H9 (cell line): ENCODE data around the gene CUEDC1. TPM values are rescaled to one million over a fixed set of nuclear protein-coding genes. Genes with fewer than 3 reads are reported as not detected.

Source experiments
- DNase-seq: peaks from one replicate; pipeline ENCODE4 v3.0.0-alpha.2; 2017
- H2AFZ ChIP-seq: one replicate; pipeline ENCODE4 v1.6.1; 2013; ENCODE audit warnings: mild to moderate bottlenecking, low read length, control low read depth, moderate library complexity
- H2AK5ac ChIP-seq: 2 replicates; pipeline ENCODE4 v1.6.1; 2013; ENCODE audit warnings: low read length, control low read depth, mixed read lengths; ENCODE audit not compliant: insufficient read length
- H2BK120ac ChIP-seq: one replicate; pipeline ENCODE4 v1.6.1; 2013; ENCODE audit warnings: low read depth, mild to moderate bottlenecking, low read length, control low read depth, inconsistent platforms; ENCODE audit not compliant: poor library complexity, severe bottlenecking
- H2BK12ac ChIP-seq: 2 replicates; pipeline ENCODE4 v1.6.1; 2013; ENCODE audit warnings: low read length, control low read depth, mixed read lengths, low read depth; ENCODE audit not compliant: insufficient read length
- H2BK15ac ChIP-seq: 2 replicates; pipeline ENCODE4 v1.6.1; 2013; ENCODE audit warnings: low read depth, low read length, control low read depth
- H2BK20ac ChIP-seq: one replicate; pipeline ENCODE4 v1.6.1; 2013; ENCODE audit warnings: low read depth, mild to moderate bottlenecking, low read length, control low read depth, inconsistent platforms; ENCODE audit not compliant: poor library complexity, severe bottlenecking
- H2BK5ac ChIP-seq: 2 replicates; pipeline ENCODE4 v1.6.1; 2013; ENCODE audit warnings: low read length, control low read depth, mixed read lengths; ENCODE audit not compliant: insufficient read length
- H3K14ac ChIP-seq: 2 replicates; pipeline ENCODE4 v1.6.1; 2013; ENCODE audit warnings: low read length, control low read depth; ENCODE audit not compliant: insufficient read depth
- H3K18ac ChIP-seq: 2 replicates; pipeline ENCODE4 v1.6.1; 2013; ENCODE audit warnings: low read depth, mild to moderate bottlenecking, mixed read lengths, low read length, control low read depth; ENCODE audit not compliant: insufficient read length
- H3K23ac ChIP-seq: 2 replicates; pipeline ENCODE4 v1.6.1; 2013; ENCODE audit warnings: low read length, control low read depth, mixed read lengths, low read depth; ENCODE audit not compliant: insufficient read length
- H3K23me2 ChIP-seq: 2 replicates; pipeline ENCODE4 v1.6.1; 2013; ENCODE audit warnings: low read depth, mild to moderate bottlenecking, mixed read lengths, low read length, control low read depth; ENCODE audit not compliant: insufficient read length, poor library complexity, severe bottlenecking
- H3K27ac ChIP-seq: 2 replicates; pipeline ENCODE4 v1.5.1; 2013; ENCODE audit warnings: low read length, control low read depth, mixed read lengths, low read depth; ENCODE audit not compliant: insufficient read length
- H3K27me3 ChIP-seq: 2 replicates; pipeline ENCODE4 v1.6.1; 2013; ENCODE audit warnings: low read length, control low read depth, inconsistent platforms; ENCODE audit not compliant: insufficient read depth
- H3K4ac ChIP-seq: 2 replicates; pipeline ENCODE4 v1.6.1; 2013; ENCODE audit warnings: low read depth, mild to moderate bottlenecking, control low read depth, inconsistent platforms, low read length, moderate library complexity
- H3K4me1 ChIP-seq: 2 replicates; pipeline ENCODE4 v1.6.1; 2013; ENCODE audit warnings: low read length, control low read depth, inconsistent platforms; ENCODE audit not compliant: insufficient read depth
- H3K4me2 ChIP-seq: 2 replicates; pipeline ENCODE4 v1.6.1; 2013; ENCODE audit warnings: low read length, control low read depth, mixed read lengths; ENCODE audit not compliant: insufficient read length, insufficient read depth
- H3K56ac ChIP-seq: 2 replicates; pipeline ENCODE4 v1.6.1; 2013; ENCODE audit warnings: low read depth, mild to moderate bottlenecking, mixed read lengths, low read length, control low read depth; ENCODE audit not compliant: insufficient read length
- H3K79me1 ChIP-seq: 2 replicates; pipeline ENCODE4 v1.6.1; 2013; ENCODE audit warnings: low read depth, mild to moderate bottlenecking, moderate library complexity, low read length, control low read depth, inconsistent platforms; ENCODE audit not compliant: insufficient read depth, poor library complexity, severe bottlenecking
- H3K79me2 ChIP-seq: 2 replicates; pipeline ENCODE4 v1.6.1; 2013; ENCODE audit warnings: low read length, control low read depth, inconsistent platforms; ENCODE audit not compliant: insufficient read depth
- H3K9ac ChIP-seq: 2 replicates; pipeline ENCODE4 v1.6.1; 2013; ENCODE audit warnings: low read length, control low read depth, mixed read lengths; ENCODE audit not compliant: insufficient read length; ENCODE audit errors: extremely low read depth
- H3K9me3 ChIP-seq: one replicate; pipeline ENCODE4 v1.6.1; 2013; ENCODE audit warnings: low read depth, low read length, inconsistent platforms; ENCODE audit not compliant: control insufficient read depth
- H3T11ph ChIP-seq: one replicate; pipeline ENCODE4 v1.6.1; 2013; ENCODE audit warnings: mild to moderate bottlenecking, low read length, control low read depth, inconsistent platforms
- H4K20me1 ChIP-seq: one replicate; pipeline ENCODE4 v1.6.1; 2013; ENCODE audit not compliant: control insufficient read depth, insufficient read length, insufficient read depth
- H4K5ac ChIP-seq: 2 replicates; pipeline ENCODE4 v1.6.1; 2013; ENCODE audit warnings: low read depth, mild to moderate bottlenecking, mixed read lengths, low read length, control low read depth; ENCODE audit not compliant: insufficient read length
- H4K8ac ChIP-seq: replicated peaks from 2 replicates; pipeline ENCODE4 v1.6.1; 2013; ENCODE audit warnings: low read length, control low read depth, mixed read lengths, low read depth; ENCODE audit not compliant: insufficient read length
- H4K91ac ChIP-seq: 2 replicates; pipeline ENCODE4 v1.6.1; 2013; ENCODE audit warnings: low read depth, mild to moderate bottlenecking, moderate library complexity, mixed read lengths, low read length, control low read depth; ENCODE audit not compliant: insufficient read length
- H3K27ac Mint-ChIP-seq, 3 experiments: 2 replicates in 2 of 3; 3 replicates in 1 of 3; pipeline ENCODE4 v1.8.0; 2020 to 2021; ENCODE audit warnings: mixed read lengths in 3 of 3, mild to moderate bottlenecking in 1 of 3, moderate library complexity in 1 of 3
- H3K27me3 Mint-ChIP-seq: 2 replicates; pipeline ENCODE4 v1.8.0; 2021; ENCODE audit warnings: low read depth, mild to moderate bottlenecking, moderate library complexity, mixed read lengths
- H3K36me3 Mint-ChIP-seq, 3 experiments: 2 replicates in 2 of 3; 3 replicates in 1 of 3; pipeline ENCODE4 v1.8.0; 2020 to 2021; ENCODE audit warnings: low read depth in 3 of 3, mixed read lengths in 3 of 3; ENCODE audit not compliant: insufficient read depth in 1 of 3
- H3K4me1 Mint-ChIP-seq, 2 experiments: 2 replicates each; pipeline ENCODE4 v1.8.0; 2020; ENCODE audit warnings: mixed read lengths in 2 of 2
- H3K4me3 Mint-ChIP-seq, 2 experiments: 2 replicates in 1 of 2; 3 replicates in 1 of 2; pipeline ENCODE4 v1.8.0; 2020 to 2021; ENCODE audit warnings: mild to moderate bottlenecking in 2 of 2, mixed read lengths in 2 of 2, moderate library complexity in 1 of 2
- H3K9me3 Mint-ChIP-seq, 2 experiments: 2 replicates in 1 of 2; 3 replicates in 1 of 2; pipeline ENCODE4 v1.8.0; 2020; ENCODE audit warnings: mild to moderate bottlenecking in 2 of 2, mixed read lengths in 2 of 2, moderate library complexity in 1 of 2
- WGBS: extraction: QIAGEN DNeasy Blood & Tissue Kit; methylation state at CpG from one replicate; pipeline ENCODE4 v1.1.7; 2013; ENCODE audit warnings: missing lambda C conversion rate, low lambda C conversion rate, mixed read lengths; ENCODE audit not compliant: insufficient read length; ENCODE audit errors: extremely low coverage; 5-methylcytosine and 5-hydroxymethylcytosine counted together
- total RNA-seq: library from RNA; stranded (reverse); gene quantifications from 2 replicates; pipeline ENCODE4 v1.2.1, GENCODE V29; 2021
- TF ChIP-seq, protein P1 (sequence below): fragments of 200-600 bp; sonication (generic); conservative IDR thresholded peaks from 3 replicates; pipeline ENCODE4 v1.8.0; 2021; ENCODE audit warnings: antibody characterized with exemption, mild to moderate bottlenecking

CUEDC1 gene
- total RNA-seq, 1 experiment from 2014 or later, result 7.3 TPM

- Histone ChIP-seq H3K9ac (no peak overlapping the region), H4K91ac (no peak overlapping the region), H2BK20ac (no peak overlapping the region), H2BK15ac (no peak overlapping the region), H3K18ac (no peak overlapping the region), H3K56ac (no peak overlapping the region), H4K5ac (no peak overlapping the region), H3K9me3 (no peaks in the 10 kb centered on the region), H3K23me2 (peaks cover 22% of the 10 kb centered on the region), H2BK5ac (no peak overlapping the region), H3K27me3 (peaks cover 6% of the 10 kb centered on the region), H3K4ac (no peak overlapping the region), H3T11ph (no peak overlapping the region), H3K27ac (no peak overlapping the region), H3K14ac (no peak overlapping the region), H2BK12ac (no peak overlapping the region), H4K20me1 (no peaks in the 10 kb centered on the region), H3K4me1 (no peaks in the 10 kb centered on the region; the same call in 1 of the 2 replicates), H2AFZ (no peak overlapping the region), H3K4me2 (no peak overlapping the region), H3K79me1 (no peaks in the 10 kb centered on the region), H2BK120ac (no peak overlapping the region), H2AK5ac (no peak overlapping the region), H3K79me2 (no peaks in the 10 kb centered on the region), H4K8ac (no peak overlapping the region), H3K23ac (no peak overlapping the region)
- H3K36me3 Mint-ChIP-seq, result 0 out of 7 replicates have a peak, but pooled peaks cover 0 to 3% (median 0%) of the 10 kb centered on the region in 3 experiments
- H3K4me3 Mint-ChIP-seq, result no peak overlapping the region
- H3K27me3 Mint-ChIP-seq, result peaks cover 62% of the 10 kb centered on the region
- peak overlapping the region in 1 of 3 experiments; percentile 61; a peak in 2 of 7 replicates for H3K27ac Mint-ChIP-seq
- H3K4me1 Mint-ChIP-seq, result peaks cover 31 to 33% of the 10 kb centered on the region in 2 experiments
- no peak for DNase-seq
- H3K9me3 Mint-ChIP-seq, result peaks cover 0 to 2% of the 10 kb centered on the region in 2 experiments; a peak in 1 of 5 replicates
- TF ChIP-seq, protein P1, sequence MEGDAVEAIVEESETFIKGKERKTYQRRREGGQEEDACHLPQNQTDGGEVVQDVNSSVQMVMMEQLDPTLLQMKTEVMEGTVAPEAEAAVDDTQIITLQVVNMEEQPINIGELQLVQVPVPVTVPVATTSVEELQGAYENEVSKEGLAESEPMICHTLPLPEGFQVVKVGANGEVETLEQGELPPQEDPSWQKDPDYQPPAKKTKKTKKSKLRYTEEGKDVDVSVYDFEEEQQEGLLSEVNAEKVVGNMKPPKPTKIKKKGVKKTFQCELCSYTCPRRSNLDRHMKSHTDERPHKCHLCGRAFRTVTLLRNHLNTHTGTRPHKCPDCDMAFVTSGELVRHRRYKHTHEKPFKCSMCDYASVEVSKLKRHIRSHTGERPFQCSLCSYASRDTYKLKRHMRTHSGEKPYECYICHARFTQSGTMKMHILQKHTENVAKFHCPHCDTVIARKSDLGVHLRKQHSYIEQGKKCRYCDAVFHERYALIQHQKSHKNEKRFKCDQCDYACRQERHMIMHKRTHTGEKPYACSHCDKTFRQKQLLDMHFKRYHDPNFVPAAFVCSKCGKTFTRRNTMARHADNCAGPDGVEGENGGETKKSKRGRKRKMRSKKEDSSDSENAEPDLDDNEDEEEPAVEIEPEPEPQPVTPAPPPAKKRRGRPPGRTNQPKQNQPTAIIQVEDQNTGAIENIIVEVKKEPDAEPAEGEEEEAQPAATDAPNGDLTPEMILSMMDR, result no peak
- WGBS, result no CpG with 5 or more reads among the region's 3 CpGs
These were observed 2.7 kb upstream of the CUEDC1 start for GRCh38 chr17:57957886-57958285.
